HEK293T (cell line): Measurements from ENCODE around the gene SLC39A13.

Experiments used
- CTCF ChIA-PET: fragments of 350-600 bp; formaldehyde crosslinking; extraction: SDS; loops from one replicate; lab custom pipeline; 2021; ENCODE audit warnings: antibody characterized with exemption, inconsistent platforms; lab: Yijun Ruan, JAX
- POLR2A ChIA-PET: fragments of 350-600 bp; formaldehyde crosslinking; extraction: SDS; loops from one replicate; lab custom pipeline; 2020; ENCODE audit warnings: antibody characterized with exemption, inconsistent platforms; lab: Yijun Ruan, JAX
- DNase-seq: peaks from one replicate; pipeline ENCODE4 v3.0.0; 2012; ENCODE audit warnings: mixed read lengths; ENCODE audit errors: extremely low spot score
- ARNT ChIP-seq: fragments of 450-650 bp; IDR thresholded peaks from 2 replicates; pipeline ENCODE4 v1.6.1; 2017; ENCODE audit warnings: mild to moderate bottlenecking
- BHLHE40 ChIP-seq: fragments of 450-650 bp; IDR thresholded peaks from 2 replicates; pipeline ENCODE4 v1.6.1; 2016; ENCODE audit warnings: mild to moderate bottlenecking, moderate library complexity, borderline replicate concordance
- CTBP1 ChIP-seq: fragments of 450-650 bp; IDR thresholded peaks from 2 replicates; pipeline ENCODE4 v1.6.1; 2016; ENCODE audit warnings: borderline replicate concordance
- ELF4 ChIP-seq: fragments of 450-650 bp; IDR thresholded peaks from 2 replicates; pipeline ENCODE4 v1.6.1; 2017; ENCODE audit warnings: antibody characterized with exemption
- FOXA1 ChIP-seq: fragments of 450-650 bp; IDR thresholded peaks from 2 replicates; pipeline ENCODE4 v1.6.1; 2016; ENCODE audit warnings: mild to moderate bottlenecking
- FOXK2 ChIP-seq: fragments of 450-650 bp; IDR thresholded peaks from 2 replicates; pipeline ENCODE4 v1.6.1; 2016; ENCODE audit warnings: mild to moderate bottlenecking
- FOXM1 ChIP-seq: fragments of 450-650 bp; IDR thresholded peaks from 2 replicates; pipeline ENCODE4 v1.6.1; 2017; ENCODE audit warnings: mild to moderate bottlenecking, borderline replicate concordance
- HDGF ChIP-seq: fragments of 450-650 bp; IDR thresholded peaks from 2 replicates; pipeline ENCODE4 v1.6.1; 2017; ENCODE audit warnings: antibody characterized with exemption, borderline replicate concordance
- L3MBTL2 ChIP-seq: fragments of 450-650 bp; conservative IDR thresholded peaks from 2 replicates; pipeline ENCODE4 v1.6.1; 2016; ENCODE audit warnings: mild to moderate bottlenecking
- LEF1 ChIP-seq: fragments of 450-650 bp; IDR thresholded peaks from 2 replicates; pipeline ENCODE4 v1.6.1; 2017; ENCODE audit warnings: mild to moderate bottlenecking, borderline replicate concordance
- NFRKB ChIP-seq: fragments of 450-650 bp; IDR thresholded peaks from 2 replicates; pipeline ENCODE4 v1.6.1; 2016; ENCODE audit warnings: mild to moderate bottlenecking, moderate library complexity
- SP1 ChIP-seq: fragments of 450-650 bp; IDR thresholded peaks from 2 replicates; pipeline ENCODE4 v1.6.1; 2017
- SUZ12 ChIP-seq: fragments of 450-650 bp; IDR thresholded peaks from 2 replicates; pipeline ENCODE4 v1.6.1; 2016; ENCODE audit warnings: mild to moderate bottlenecking
- TARDBP ChIP-seq: fragments of 450-650 bp; IDR thresholded peaks from 2 replicates; pipeline ENCODE4 v1.6.1; 2016
- ZNF384 ChIP-seq: fragments of 450-650 bp; IDR thresholded peaks from 2 replicates; pipeline ENCODE4 v1.6.1; 2016
- TF ChIP-seq, protein P1 (sequence below): fragments of 450-650 bp; IDR thresholded peaks from 2 replicates; pipeline ENCODE4 v1.6.1; 2016

The SLC39A13 gene

DNA sequence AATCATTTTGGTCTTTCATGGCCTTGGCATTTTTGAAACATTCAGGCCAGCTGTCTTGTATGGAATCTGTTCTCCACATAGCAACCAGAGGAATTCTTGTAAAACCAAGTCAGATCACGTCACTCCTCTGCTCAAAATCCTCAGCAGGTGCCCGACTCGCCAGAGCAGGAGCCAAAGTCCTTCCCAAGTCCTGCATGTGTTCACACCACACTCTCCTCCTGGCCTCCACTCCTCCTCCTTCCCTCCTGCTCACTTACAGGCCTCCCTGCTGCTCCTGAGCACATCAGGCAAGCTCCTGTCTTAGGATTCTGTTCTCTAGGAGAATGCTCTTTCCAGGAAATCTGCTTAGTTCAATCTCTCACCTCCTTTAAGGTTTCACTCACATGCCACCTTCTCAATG, 24.8 kb downstream of the SLC39A13 start:
- CTCF ChIA-PET, result no interaction called here
- POLR2A ChIA-PET, result no interaction called here
- DNase-seq, result no peak
- no peak for TF ChIP-seq LEF1
- TF ChIP-seq, protein P1, sequence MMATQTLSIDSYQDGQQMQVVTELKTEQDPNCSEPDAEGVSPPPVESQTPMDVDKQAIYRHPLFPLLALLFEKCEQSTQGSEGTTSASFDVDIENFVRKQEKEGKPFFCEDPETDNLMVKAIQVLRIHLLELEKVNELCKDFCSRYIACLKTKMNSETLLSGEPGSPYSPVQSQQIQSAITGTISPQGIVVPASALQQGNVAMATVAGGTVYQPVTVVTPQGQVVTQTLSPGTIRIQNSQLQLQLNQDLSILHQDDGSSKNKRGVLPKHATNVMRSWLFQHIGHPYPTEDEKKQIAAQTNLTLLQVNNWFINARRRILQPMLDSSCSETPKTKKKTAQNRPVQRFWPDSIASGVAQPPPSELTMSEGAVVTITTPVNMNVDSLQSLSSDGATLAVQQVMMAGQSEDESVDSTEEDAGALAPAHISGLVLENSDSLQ, result no peak
- TF ChIP-seq NFRKB, result no peak
- no peak for TF ChIP-seq SUZ12
- TF ChIP-seq FOXK2, result no peak
- TF ChIP-seq HDGF, result no peak
- no peak for TF ChIP-seq FOXA1
- no peak for TF ChIP-seq SP1
- no peak for TF ChIP-seq ELF4
- TF ChIP-seq CTBP1, result no peak
- TF ChIP-seq TARDBP, result no peak

DNA sequence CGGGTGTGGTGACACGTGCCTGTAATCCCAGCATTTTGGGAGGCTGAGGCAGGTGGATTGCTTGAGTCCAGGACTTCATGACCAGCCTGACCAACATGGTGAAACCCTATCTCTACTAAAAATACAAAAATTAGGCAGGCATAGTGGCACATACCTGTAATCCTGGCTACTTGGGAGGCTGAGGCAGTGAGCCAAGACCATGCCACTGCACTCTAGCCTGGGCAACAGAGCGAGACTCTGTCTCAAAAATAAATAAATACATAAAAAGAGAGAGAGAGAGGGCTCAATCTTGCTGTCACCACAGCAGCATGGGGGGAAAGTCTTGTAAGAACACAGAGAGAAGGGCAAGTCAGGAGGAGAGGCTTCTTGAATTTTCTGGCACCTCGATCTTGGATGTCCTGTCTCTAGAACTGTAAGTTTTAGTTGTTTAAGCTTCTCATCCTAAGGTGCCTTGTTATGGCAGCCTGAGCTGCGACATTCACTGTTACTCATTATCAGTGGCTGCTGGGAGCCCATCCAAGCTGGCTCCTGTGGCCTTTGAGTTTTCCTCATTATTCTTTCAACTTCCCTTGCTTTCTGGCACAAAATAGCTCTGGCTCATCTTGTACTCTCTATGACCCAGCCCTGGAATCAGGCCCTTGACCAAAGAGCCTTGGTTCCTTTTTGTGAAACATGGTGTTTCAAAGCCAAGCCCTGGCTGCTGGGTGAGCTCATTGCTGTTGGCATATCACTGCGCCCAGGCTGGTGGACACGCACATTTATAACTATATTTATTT, 25.8 kb downstream of the SLC39A13 start:
- ChIA-PET POLR2A (no interaction called here), CTCF (interaction anchor here (1.0 kb wide), 1 partner anchor 22 kb away, joined by 5 read pairs; no protein-coding TSS in a partner anchor)
- no peak for DNase-seq
- TF ChIP-seq TARDBP (no peak), HDGF (no peak), NFRKB (no peak), SUZ12 (no peak), SP1 (no peak), LEF1 (no peak), CTBP1 (no peak)

DNA sequence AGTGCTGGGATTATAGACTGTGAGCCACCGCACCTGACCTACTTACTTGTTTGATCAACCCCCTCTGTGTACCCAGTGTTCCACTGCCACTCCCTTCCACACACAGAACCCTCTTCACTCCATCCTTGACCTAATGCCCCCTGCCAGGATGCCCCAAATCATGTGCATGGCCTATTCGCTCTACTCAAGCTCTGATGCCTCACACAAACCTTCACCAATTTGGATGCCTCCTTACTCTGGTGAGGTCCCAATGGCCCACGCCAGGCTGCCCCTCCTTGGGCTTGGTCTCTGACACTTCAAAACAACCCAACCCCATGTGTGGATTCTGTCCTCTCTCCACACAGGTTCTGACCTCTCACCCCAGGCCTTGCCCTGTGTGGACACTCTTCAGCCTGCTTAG, 27.3 kb downstream of the SLC39A13 start:
- POLR2A ChIA-PET, result no interaction called here
- DNase-seq, result no peak
- TF ChIP-seq LEF1 (no peak), FOXK2 (no peak), ELF4 (no peak), BHLHE40 (no peak), SP1 (no peak), ARNT (no peak), HDGF (no peak)
- CTCF ChIA-PET, result no interaction called here

DNA sequence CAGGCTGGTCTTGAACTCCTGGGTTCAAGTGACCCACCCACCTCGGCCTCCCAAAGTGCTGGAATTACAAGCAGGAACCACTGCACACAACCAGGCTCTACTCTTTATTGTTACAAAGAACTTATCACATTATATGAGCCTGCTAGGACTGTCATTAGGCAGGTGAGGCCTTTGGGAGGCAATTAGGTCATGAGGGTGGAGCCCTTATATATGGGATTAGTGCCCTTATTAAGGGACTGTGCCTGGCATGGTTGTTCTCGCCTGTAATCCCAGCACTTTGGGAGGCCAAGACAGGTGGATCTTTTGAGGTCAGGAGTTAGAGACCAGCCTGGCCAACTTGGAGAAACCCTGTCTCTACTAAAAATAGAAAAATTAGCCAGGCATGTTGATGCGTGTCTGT, 28.3 kb downstream of the SLC39A13 start:
- ChIA-PET POLR2A (no interaction called here), CTCF (no interaction called here)
- DNase-seq, result no peak
- TF ChIP-seq CTBP1 (no peak), SUZ12 (no peak), LEF1 (no peak), NFRKB (no peak), ARNT (no peak), TARDBP (no peak), BHLHE40 (no peak), FOXK2 (no peak), ZNF384 (no peak), SP1 (no peak), FOXA1 (no peak), L3MBTL2 (no peak)
- TF ChIP-seq, protein P1, result no peak

DNA sequence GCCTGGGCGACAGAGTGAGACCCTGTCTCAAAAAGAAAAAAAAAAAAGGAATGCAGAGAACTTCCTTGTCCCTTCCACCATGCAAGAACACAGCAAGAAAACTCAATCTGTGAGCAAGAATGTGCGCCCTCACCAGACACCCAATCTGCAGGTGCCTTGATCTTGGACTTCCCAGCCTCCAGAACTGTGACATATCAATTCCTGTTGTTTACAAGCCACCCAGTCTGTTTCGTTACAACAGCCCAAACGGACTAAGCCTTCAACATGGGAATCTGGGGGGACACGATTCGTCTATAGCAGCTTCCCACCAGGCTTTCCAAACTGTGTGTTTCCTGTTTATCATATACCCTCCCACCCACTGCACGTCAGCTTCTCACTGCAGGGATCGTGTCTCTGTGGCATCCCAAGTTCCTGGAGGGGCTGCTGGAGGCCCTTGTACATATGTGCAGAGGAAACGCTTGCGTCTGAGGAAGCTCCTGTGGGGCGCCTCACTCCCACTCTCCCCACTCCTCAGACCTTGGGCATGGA, 28.9 kb downstream of the SLC39A13 start:
- TF ChIP-seq BHLHE40 (no peak), ELF4 (no peak), LEF1 (no peak), FOXK2 (no peak), TARDBP (no peak), SP1 (no peak), FOXA1 (no peak), SUZ12 (no peak), NFRKB (no peak), ARNT (no peak), HDGF (no peak), FOXM1 (no peak), CTBP1 (no peak), ZNF384 (no peak), L3MBTL2 (no peak)
- TF ChIP-seq, protein P1, result no peak

DNA sequence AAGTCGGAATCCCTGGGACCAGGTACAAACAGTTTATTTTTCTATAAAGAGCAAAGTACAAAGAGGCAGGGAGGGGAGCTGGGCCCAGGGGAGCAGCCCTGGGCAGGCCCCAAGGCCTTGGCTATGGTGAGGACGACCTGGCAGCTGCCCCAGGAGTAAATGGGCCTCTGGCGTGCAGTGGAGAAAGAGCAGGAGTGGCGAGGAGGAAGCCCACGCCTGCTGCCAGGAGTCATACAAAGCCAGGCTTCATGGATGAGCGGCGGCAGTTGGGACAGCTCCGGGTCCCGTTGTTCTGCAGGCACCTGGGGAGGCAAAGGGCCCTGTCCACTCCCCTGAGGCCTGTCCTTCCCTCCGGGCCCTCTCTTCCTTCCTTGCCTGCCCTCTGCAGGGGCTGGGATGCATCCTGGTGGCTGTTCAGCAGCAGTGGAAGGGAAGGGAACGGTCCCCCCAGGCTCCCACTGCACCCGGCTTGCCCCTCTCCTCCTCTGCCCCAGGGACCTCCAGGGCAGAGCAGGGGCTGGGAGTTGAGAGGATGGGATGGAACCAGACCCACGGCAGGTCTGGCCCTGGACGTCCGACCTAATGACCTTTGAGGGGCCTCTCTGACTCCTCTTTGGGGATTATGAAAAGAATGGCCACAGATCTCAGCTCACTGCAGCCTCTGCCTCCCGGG, 29.5 kb downstream of the SLC39A13 start:
- ChIA-PET POLR2A (no interaction called here), CTCF (interaction anchor here (0.7 kb wide), 1 partner anchor 64 kb away, joined by 3 read pairs; no protein-coding TSS in a partner anchor)
- TF ChIP-seq HDGF (no peak), SP1 (no peak), ELF4 (no peak), TARDBP (no peak), FOXA1 (no peak), FOXK2 (no peak), CTBP1 (no peak), SUZ12 (no peak), LEF1 (no peak), ARNT (no peak), NFRKB (no peak), FOXM1 (no peak), L3MBTL2 (no peak), ZNF384 (no peak), BHLHE40 (no peak)
- TF ChIP-seq, protein P1, result no peak
- no peak for DNase-seq

More for the DNA sequence above, 28.9 kb downstream of the SLC39A13 start:
- no peak for DNase-seq
- ChIA-PET CTCF (no interaction called here), POLR2A (no interaction called here)
